Thyroid gland (tissue), 4 donors: Measurements from ENCODE around the gene RPLP1. TPM values are rescaled to one million over a fixed set of nuclear protein-coding genes. Genes with fewer than 3 reads are reported as not detected.

Experiments
- DNase-seq, 2 donors: peaks; one replicate each; pipeline ENCODE4 v3.0.0-alpha.2; 2019
- H3K27ac ChIP-seq, 3 donors: fragments of 200-600 bp; sonication (generic); 1 replicate in 2 of 3; 2 replicates in 1 of 3; pipeline ENCODE4 v1.5.1; 2016 to 2019; ENCODE audit warnings: mild to moderate bottlenecking in 1 of 3, moderate library complexity in 1 of 3
- H3K27me3 ChIP-seq: fragments of 200-600 bp; sonication (generic); one replicate; pipeline ENCODE4 v1.5.1; 2019
- H3K36me3 ChIP-seq, 2 donors: fragments of 200-600 bp; sonication (generic); one replicate each; pipeline ENCODE4 v1.5.1; 2016 to 2019
- H3K4me1 ChIP-seq, 2 donors: fragments of 200-600 bp; sonication (generic); one replicate each; pipeline ENCODE4 v1.5.1; 2017 to 2019
- H3K4me3 ChIP-seq, 3 donors: fragments of 200-600 bp; sonication (generic); replicated peaks in 1 of 3; 1 replicate in 2 of 3; 2 replicates in 1 of 3; pipeline ENCODE4 v1.5.1; 2016; ENCODE audit warnings: mild to moderate bottlenecking in 1 of 3
- H3K9me3 ChIP-seq: fragments of 200-600 bp; sonication (generic); one replicate; pipeline ENCODE4 v1.5.1; 2017
- POLR2A ChIP-seq, 2 donors: fragments of 450-650 bp; IDR thresholded peaks; one replicate each; pipeline ENCODE4 v1.6.1; 2017; ENCODE audit warnings: antibody characterized with exemption in 2 of 2, mild to moderate bottlenecking in 2 of 2, moderate library complexity in 1 of 2
- WGBS, 2 donors: methylation state at CpG; one replicate each; pipeline ENCODE4 v1.1.5; 2017; 5-methylcytosine and 5-hydroxymethylcytosine counted together
- intact Hi-C: fragments of 100-400 bp; cut with DNase I; formaldehyde crosslinking; loops from one replicate; pipeline ENCODE4 v1.15.1; 2023
- total RNA-seq, 4 donors: library from RNA; depleted of rRNA; stranded (reverse); fragments of >200 nt; gene quantifications; one replicate each; pipeline ENCODE4 v1.2.3, GENCODE V29; 2016
- TF ChIP-seq, protein P1 (sequence below), 6 experiments: fragments of 200-600 bp in 3 of 6; fragments of 450-650 bp in 3 of 6; sonication (generic) in 3 of 6; IDR thresholded peaks; one replicate each; pipeline ENCODE4 v1.5.1; 2016 to 2019; ENCODE audit warnings: antibody characterized with exemption in 6 of 6, mild to moderate bottlenecking in 2 of 6, inconsistent platforms in 1 of 6, moderate library complexity in 1 of 6

Gene RPLP1
- 1,000 to 10,000 TPM in 1 of 4 donors, 100 to 1,000 TPM in 3; 401 to 2,289 (median 606) TPM for total RNA-seq

DNA sequence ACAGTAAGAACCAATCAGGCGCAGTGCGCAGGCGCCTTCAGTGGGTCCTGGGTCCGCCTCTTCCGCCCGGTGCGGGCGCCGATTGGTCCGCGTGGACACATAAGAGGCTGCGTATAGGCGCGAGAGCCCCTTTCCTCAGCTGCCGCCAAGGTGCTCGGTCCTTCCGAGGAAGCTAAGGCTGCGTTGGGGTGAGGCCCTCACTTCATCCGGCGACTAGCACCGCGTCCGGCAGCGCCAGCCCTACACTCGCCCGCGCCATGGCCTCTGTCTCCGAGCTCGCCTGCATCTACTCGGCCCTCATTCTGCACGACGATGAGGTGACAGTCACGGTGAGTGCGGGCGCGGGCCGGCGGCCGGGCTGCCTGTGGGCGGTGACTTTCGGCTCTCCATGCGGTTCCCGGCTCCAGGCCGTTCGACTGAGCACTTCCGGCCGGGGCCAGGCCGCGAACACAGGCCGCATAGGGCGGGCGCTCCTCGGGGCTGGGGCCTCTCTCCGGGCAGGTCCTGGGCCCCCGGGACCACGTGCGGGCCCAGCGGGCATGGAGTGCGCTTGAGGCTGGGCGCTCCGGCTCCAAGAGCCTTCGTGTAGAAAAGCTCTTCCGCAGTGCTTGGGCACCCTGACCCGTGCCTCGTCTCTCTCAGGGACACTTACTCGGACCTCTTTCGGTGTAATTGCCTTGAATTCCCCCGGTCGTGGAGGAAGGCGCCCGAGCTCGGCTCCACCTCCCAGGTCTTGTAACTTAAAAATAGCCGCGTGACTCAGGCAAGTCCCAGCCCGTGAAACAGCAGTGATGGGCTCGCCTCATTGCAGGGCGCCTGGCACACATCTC is at the start of gene RPLP1:
TSS of gene RPLP1 (plus strand) at position 127 of the 830 bp plus-strand sequence. CDS start at position 258, 131 bp downstream.
- Histone ChIP-seq H3K4me1 (peaks cover 11 to 26% of the 10 kb centered on the region in 2 donors), H3K9me3 (no peaks in the 10 kb centered on the region), H3K27me3 (no peaks in the 10 kb centered on the region), H3K27ac (peak within 1 kb of the TSS; percentile 81 to 91 (median 89)), H3K4me3 (peak within 1 kb of the TSS; percentile 75 to 99 (median 96)), H3K36me3 (peaks cover 14 to 15% of the 10 kb centered on the region in 2 donors)
- peak; percentile 96 to 97 for DNase-seq
- 0 to 3% methylated on average over 14 to 46 of the region's 77 CpGs for WGBS, 2 donors
- TF ChIP-seq, protein P1, sequence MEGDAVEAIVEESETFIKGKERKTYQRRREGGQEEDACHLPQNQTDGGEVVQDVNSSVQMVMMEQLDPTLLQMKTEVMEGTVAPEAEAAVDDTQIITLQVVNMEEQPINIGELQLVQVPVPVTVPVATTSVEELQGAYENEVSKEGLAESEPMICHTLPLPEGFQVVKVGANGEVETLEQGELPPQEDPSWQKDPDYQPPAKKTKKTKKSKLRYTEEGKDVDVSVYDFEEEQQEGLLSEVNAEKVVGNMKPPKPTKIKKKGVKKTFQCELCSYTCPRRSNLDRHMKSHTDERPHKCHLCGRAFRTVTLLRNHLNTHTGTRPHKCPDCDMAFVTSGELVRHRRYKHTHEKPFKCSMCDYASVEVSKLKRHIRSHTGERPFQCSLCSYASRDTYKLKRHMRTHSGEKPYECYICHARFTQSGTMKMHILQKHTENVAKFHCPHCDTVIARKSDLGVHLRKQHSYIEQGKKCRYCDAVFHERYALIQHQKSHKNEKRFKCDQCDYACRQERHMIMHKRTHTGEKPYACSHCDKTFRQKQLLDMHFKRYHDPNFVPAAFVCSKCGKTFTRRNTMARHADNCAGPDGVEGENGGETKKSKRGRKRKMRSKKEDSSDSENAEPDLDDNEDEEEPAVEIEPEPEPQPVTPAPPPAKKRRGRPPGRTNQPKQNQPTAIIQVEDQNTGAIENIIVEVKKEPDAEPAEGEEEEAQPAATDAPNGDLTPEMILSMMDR (IDR thresholded peaks at IDR 0.05) = no peak
- peak in 1 of 2 donors; percentile 98 for TF ChIP-seq POLR2A (IDR thresholded peaks at IDR 0.05)
- intact Hi-C loops = no loop called here

DNA sequence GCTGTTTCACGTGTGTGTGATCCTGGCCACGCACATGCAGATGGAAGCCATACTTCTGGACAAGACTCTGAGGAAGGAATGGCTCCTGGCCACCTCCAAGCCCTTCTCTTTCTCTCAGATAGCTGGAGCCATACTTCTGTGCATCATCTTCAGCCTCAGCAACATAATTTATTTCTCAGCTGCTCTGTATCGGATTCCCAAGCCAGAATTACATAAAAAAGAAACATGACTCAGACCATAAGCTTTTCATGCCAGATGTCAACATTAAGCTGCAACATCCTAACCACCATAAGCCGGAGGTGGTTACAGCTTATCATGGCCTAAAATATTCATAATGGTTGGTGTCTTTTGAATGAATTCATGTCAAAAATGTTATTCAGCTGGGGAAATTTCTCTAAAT is 49.0 kb upstream of the RPLP1 start:
- H3K4me3 ChIP-seq = no peak overlapping the region
- H3K9me3 ChIP-seq = no peaks in the 10 kb centered on the region
- no peak for DNase-seq
- peaks cover 0 to 5% of the 10 kb centered on the region in 2 donors for H3K4me1 ChIP-seq
- no peaks in the 10 kb centered on the region for H3K36me3 ChIP-seq
- H3K27me3 ChIP-seq = no peaks in the 10 kb centered on the region
- 91 to 92% methylated on average over 4 of the region's 4 CpGs for WGBS, 2 donors
- intact Hi-C loops = no loop called here
- no peak overlapping the region for H3K27ac ChIP-seq
- TF ChIP-seq, protein P1 (IDR thresholded peaks at IDR 0.05) = no peak
- no peak for TF ChIP-seq POLR2A (IDR thresholded peaks at IDR 0.05)

DNA sequence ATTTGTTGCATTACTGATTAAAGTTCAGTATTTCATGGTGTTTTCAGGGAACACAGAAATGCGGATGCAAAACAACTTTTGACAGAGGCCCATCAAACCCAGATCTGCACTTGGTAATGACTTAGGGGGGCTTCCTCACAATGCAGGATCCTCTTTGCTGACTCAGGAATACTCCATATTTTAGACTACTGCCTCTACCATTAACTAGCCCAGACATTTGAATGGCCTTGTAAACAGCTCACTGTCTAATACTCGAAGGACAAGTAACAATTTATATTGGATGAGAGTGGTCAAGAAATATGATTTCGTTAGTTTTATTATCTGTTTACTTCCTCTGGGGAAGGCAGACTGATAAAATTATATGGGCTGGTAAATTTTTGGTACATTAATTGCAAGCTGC is 47.5 kb upstream of the RPLP1 start:
- DNase-seq = no peak
- Histone ChIP-seq H3K36me3 (no peaks in the 10 kb centered on the region), H3K4me1 (peaks cover 0 to 5% of the 10 kb centered on the region in 2 donors), H3K9me3 (no peaks in the 10 kb centered on the region), H3K27me3 (no peaks in the 10 kb centered on the region), H3K27ac (no peak overlapping the region), H3K4me3 (no peak overlapping the region)
- no peak for TF ChIP-seq POLR2A (IDR thresholded peaks at IDR 0.05)
- TF ChIP-seq, protein P1 (IDR thresholded peaks at IDR 0.05) = no peak
- intact Hi-C loops = no loop called here
- 61 to 66% methylated on average over 3 of the region's 3 CpGs for WGBS, 2 donors

DNA sequence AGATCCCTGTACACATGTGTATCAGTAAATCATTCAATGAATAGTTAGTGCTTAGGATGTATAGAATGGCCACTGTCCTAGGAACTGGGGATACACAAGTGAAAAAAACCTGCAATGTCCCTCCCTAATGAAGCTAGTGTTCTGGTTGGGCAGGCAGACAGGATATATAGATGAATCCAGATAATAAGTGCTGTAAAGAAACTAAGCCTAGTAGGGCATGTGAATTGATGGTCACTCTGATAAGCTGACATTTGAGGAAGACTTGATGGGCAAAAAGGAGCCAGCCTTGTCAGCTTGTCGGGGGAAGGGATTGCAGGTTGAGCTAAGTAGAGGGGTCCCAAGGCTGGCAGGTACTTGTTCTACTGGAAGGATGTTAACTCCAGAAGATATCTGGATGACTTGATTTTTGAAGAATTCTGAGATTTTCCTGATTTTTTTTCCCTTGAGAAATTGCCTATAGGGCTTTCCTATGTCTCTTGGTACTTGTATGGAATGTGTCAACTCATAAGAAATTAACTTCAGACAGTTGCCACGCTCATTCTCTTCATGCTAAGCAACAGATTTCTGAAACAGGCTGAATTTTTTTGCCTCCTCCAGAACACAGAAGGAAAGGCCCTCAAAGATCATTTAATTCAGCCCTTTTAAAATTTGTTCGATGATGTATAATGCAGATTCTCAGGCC is 44.8 kb upstream of the RPLP1 start:
- H3K9me3 ChIP-seq = no peaks in the 10 kb centered on the region
- DNase-seq = no peak
- H3K4me3 ChIP-seq = no peak overlapping the region
- H3K27ac ChIP-seq = no peak overlapping the region
- WGBS, 2 donors = 90 to 92% methylated on average over 3 of the region's 3 CpGs
- no peaks in the 10 kb centered on the region for H3K36me3 ChIP-seq
- H3K4me1 ChIP-seq = peaks cover 0 to 5% of the 10 kb centered on the region in 2 donors
- TF ChIP-seq, protein P1 (IDR thresholded peaks at IDR 0.05) = no peak
- TF ChIP-seq POLR2A (IDR thresholded peaks at IDR 0.05) = no peak
- H3K27me3 ChIP-seq = no peaks in the 10 kb centered on the region
- intact Hi-C loops = no loop called here

GRCh38 chr15:69408841-69409240 is 43.8 kb upstream of the RPLP1 start:
- no peak overlapping the region for H3K4me3 ChIP-seq
- no peak for TF ChIP-seq POLR2A (IDR thresholded peaks at IDR 0.05)
- TF ChIP-seq, protein P1 (IDR thresholded peaks at IDR 0.05) = no peak
- no peaks in the 10 kb centered on the region for H3K36me3 ChIP-seq
- WGBS, 2 donors = 75 to 79% methylated on average over 3 of the region's 3 CpGs
- no peak for DNase-seq
- no peak overlapping the region for H3K27ac ChIP-seq
- peaks cover 0 to 5% of the 10 kb centered on the region in 2 donors for H3K4me1 ChIP-seq
- H3K27me3 ChIP-seq = no peaks in the 10 kb centered on the region
- no peaks in the 10 kb centered on the region for H3K9me3 ChIP-seq
- intact Hi-C loops = no loop called here
